NCI-H82 treated with DMSO at 0.1 percent for 48 hours (cell line): Measurements from ENCODE around the gene YTHDF1.
"Not testable (repeated sequence)": the region's sequence is repeated elsewhere in the genome, so short reads cannot be mapped to it uniquely, and the experiment has no call there.

Experiments
- DNase-seq: peaks from one replicate; lab custom pipeline; 2025; ENCODE audit not compliant: unreplicated experiment; lab: John Stamatoyannopoulos, UW

The YTHDF1 gene

GRCh38 chr20:63216041-63216848 is at the start of gene YTHDF1:
Gene YTHDF1, minus strand, starts transcription at chr20:63216131. Its CDS starts 239 bp downstream, at chr20:63215892.
- DNase-seq: peak; percentile 90

GRCh38 chr20:63264519-63264918 is 48.6 kb upstream of the YTHDF1 start:
- no peak for DNase-seq

GRCh38 chr20:63264000-63264399 is 48.1 kb upstream of the YTHDF1 start:
- DNase-seq: no peak

DNA sequence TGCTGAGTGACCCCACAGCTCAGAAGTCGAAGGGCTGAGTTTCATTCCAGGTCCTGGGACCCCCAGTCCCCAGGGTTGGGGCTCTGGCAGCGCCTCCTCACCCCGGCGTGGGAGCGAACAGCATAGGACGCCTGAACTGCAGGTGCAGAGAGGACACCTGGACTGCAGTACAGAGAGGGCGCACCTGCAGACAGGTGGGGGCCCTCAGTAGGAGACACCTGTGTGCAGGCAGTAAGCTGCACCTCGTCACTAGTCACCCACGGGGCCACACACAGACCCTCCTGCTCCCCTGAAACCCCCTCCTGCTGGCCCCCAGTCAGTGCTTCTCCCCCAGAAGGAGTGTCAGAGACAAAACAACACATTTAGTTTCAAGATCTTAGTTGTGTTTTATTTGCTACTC is 46.9 kb upstream of the YTHDF1 start:
- no peak for DNase-seq

GRCh38 chr20:63261795-63262528 is 46.0 kb upstream of the YTHDF1 start:
- DNase-seq: no peak

DNA sequence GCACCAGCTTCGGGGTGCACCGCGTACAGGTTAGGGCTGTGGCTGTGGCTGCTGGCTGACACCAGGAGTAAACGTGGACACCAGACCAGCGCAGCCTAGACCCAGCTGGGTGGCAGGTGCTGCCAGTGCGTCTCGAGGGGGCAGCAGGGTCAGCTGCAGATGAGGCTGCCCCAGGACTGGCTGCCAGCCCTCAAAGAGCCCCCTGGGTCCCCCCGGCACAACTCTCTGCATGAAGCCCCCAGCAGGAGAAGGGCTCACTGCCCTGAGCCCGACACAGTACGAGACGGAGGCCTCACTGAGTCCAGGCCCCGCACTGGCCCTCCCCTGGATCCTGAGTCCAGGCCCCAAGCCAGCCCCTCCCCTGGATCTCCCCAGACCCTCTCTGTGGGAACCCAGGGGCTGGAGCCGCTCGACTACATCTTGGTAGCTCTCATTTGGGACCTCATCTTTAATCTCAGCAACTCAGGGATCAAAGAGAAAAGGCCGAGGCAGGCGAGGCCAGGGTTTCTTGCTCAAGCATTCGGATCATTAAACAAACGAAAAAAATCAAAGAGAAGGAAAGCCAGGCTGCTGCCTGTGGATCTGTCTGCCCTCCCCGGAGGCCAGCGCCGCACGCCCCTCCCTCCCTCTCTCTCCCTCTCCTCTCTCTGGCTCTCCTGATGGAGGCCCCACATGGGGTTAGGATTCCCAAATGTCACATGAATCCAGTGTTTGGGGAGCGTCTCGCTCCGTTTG is 45.3 kb upstream of the YTHDF1 start:
- DNase-seq: no peak

GRCh38 chr20:63260521-63260920 is 44.6 kb upstream of the YTHDF1 start:
- no peak for DNase-seq

DNA sequence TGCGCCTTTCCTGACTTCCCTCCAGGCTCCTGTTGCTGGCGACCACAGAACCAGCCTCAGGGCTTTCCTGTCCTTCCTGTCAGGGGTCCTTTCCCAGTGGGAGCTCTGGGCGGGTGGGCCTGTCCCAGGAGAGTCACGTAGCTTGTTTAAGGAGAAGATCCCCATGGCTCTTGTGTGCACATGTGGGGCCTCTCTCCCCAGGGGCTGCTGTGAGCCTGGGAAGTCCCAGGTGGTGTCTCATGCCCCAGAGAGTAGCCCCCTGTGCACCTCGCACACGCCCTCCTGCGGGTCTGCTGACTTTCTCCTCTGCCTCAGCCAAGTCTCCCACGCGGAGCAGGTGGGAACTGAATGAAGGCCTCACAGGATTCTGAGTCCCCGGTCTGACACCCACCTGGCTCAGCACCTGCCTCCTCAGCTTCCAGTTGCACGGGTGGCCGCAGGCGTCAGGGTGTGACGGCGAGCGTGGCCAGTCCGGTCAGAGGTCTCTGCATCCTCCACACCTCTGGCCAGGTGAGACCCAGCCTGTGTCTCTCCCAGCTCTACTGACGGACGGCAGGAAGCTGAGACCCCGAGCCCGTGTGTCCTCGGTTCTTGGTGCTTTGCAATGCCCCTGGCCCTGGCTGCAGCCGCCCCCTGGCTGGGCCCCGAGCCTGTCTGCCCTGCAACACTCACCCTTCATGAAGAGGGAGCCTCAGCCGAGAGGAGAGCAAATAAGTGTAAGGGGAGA is 44.0 kb upstream of the YTHDF1 start:
- no peak for DNase-seq

DNA sequence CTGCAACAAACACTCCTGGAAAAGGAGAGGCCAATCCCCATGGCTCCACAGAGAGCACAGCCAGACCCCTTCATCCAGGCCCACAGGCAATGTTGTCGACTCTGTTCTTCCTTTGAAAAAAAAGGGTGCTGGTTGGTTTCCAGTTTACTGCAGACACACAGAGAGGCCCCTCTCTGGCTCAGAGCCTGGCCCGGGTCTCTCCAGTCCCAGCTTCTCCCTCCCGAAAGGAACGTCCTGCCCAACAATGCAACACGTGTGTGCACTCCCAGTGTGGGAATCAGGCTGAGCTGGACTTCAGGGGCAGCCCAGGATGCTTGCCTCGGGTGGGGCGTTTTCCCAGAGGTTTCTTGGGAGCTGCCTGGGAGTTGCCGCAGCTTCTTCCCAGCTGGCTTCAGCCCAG is 42.9 kb upstream of the YTHDF1 start:
- DNase-seq: no peak

DNA sequence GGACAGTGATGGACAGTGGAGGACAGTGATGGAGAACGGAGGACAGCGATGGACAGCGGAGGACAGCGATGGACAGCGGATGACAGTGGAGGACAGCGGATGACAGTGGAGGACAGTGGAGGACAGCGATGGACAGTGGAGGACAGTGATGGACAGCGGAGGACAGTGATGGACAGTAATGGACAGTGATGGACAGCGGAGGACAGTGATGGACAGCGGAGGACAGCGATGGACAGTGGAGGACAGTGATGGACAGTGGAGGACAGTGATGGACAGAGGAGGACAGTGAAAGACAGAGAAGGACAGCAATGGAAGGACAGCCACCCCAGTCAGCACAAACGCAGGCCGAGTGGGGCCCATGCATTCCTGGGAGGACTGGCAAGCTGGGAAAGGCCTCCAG is 41.7 kb upstream of the YTHDF1 start:
- no peak for DNase-seq

GRCh38 chr20:63256954-63257353 is 41.0 kb upstream of the YTHDF1 start:
- DNase-seq: no peak

GRCh38 chr20:63255931-63256704 is 40.2 kb upstream of the YTHDF1 start:
- DNase-seq: no peak

- DNase-seq: no peak
These were observed 38.9 kb upstream of the YTHDF1 start for GRCh38 chr20:63254606-63255384.

DNA sequence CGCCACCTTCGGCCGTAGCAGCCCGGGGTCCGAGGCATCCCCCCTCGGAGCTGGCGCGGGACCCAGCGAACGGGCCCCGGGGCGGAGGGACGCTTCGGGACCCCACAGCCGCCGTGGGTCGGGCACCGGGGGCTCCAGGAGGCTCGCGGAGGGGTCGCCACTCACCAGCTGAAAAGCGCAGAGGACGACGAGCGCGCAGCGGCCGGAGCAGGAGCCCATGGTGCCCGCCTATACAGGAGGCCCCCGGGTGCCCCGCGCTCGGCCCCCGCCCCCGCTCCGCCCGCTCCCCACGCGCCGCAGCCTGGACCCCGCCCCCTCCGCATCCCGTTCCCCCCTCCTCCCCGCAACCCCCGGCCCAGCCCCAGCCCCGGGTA is 38.3 kb upstream of the YTHDF1 start, which contains the start of gene NKAIN4:
TSS of gene NKAIN4 (minus strand) at position 232 of the 374 bp plus-strand sequence. CDS start at position 219, 13 bp downstream.
- DNase-seq: no peak

DNA sequence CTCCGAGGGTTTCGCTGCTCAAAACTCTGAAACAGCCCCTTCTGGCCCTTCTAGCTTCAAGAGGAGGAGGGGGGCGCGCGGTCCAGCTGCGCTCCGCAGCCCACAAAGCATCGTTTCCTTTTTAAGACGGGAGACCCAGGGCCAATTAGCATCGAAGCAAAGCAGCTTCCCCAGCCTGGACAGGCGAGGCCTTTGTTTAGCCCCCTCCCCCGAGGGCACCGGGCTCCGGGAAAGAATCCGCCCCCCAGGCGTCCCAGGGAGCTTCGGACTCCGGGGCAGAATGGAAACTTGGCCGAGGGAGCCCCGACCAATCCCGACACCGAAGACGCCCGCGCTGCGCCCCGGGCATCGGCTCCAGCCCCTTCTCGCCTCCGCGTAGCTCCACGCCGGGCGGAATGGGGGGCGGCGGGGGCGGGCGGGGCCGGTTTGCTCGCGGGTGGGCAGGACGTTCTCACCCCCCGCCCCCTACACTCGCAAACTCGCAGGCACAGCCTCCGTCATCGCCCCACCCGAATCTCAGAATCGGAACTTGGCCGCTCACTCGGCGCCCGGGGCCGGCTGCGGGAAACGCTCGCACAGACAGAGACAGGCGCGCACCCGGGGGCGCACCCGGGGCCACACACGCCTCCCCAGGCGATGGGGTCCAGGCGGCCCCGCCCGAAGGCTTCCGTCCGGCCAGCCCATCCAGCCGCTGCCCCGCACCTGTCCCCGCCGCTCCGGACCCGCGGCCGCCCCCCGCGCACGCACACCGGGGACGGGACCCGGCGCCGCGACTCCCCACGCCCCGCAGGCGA is 37.7 kb upstream of the YTHDF1 start:
- DNase-seq: no peak

GRCh38 chr20:63253065-63253437 is 37.1 kb upstream of the YTHDF1 start:
- no peak for DNase-seq

DNA sequence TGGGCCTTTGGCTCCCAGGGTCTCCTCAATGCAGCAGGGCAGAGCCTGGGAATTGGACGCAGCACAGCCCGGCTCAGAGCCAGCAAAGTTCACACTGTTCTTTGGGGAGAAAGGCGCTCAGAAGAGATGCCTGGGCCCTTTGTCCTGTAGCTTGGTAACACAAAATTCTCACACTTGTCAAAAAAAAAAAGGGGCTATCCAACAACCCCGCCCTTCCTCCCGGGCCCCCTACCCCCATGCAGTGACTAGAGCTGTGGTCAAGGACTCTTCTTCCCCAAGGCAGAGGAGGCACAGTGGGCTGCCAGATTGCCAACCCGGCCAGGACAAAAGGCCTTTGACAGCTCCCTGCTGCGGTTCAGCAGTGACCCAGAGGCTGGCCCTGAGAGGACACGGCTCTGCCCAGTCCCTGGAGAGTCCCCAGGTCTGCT is 36.4 kb upstream of the YTHDF1 start:
- DNase-seq: no peak

GRCh38 chr20:63251350-63251749 is 35.4 kb upstream of the YTHDF1 start:
- not testable (repeated sequence) for DNase-seq

GRCh38 chr20:63249891-63250290 is 34.0 kb upstream of the YTHDF1 start:
- DNase-seq: no peak
